HL-60 (cell line): ENCODE data around the gene MYCBP2.

Experiments
- DNase-seq, 2 experiments: peaks; one replicate each; pipeline ENCODE4 v3.0.0-alpha.2; 2010 to 2020; ENCODE audit warnings: low read depth in 1 of 2, low spot score in 1 of 2
- H3K27ac ChIP-seq: fragments of 250-450 bp; sonication (Bioruptor Pico); replicated peaks from 2 replicates; pipeline ENCODE4 v1.5.1; 2020; ENCODE audit warnings: mild to moderate bottlenecking, moderate library complexity
- H3K27me3 ChIP-seq: fragments of 250-450 bp; sonication (Bioruptor Pico); 2 replicates; pipeline ENCODE4 v1.5.1; 2021; ENCODE audit warnings: mild to moderate bottlenecking, moderate library complexity; ENCODE audit not compliant: insufficient read depth, poor library complexity, severe bottlenecking
- H3K4me3 ChIP-seq: replicated peaks from 2 replicates; pipeline ENCODE4 v1.5.1; 2011; ENCODE audit warnings: mild to moderate bottlenecking, control low read depth, low read length; ENCODE audit not compliant: insufficient read depth
- CTCF ChIP-seq: IDR thresholded peaks from one replicate; pipeline ENCODE4 v1.5.1; 2011; ENCODE audit warnings: low read length, control low read depth, inconsistent platforms; ENCODE audit not compliant: insufficient read depth
- GABPA ChIP-seq: IDR thresholded peaks from 2 replicates; pipeline ENCODE4 v1.6.1; 2012; ENCODE audit warnings: low read depth
- POLR2AphosphoS5 ChIP-seq: IDR thresholded peaks from 2 replicates; pipeline ENCODE4 v1.6.1; 2012; ENCODE audit warnings: low read depth
- REST ChIP-seq: IDR thresholded peaks from 2 replicates; pipeline ENCODE4 v1.6.1; 2012; ENCODE audit warnings: low read depth; ENCODE audit not compliant: insufficient replicate concordance
- SPI1 ChIP-seq: IDR thresholded peaks from 2 replicates; pipeline ENCODE4 v1.6.1; 2012; ENCODE audit warnings: low read depth, mild to moderate bottlenecking, borderline replicate concordance

MYCBP2 gene

DNA sequence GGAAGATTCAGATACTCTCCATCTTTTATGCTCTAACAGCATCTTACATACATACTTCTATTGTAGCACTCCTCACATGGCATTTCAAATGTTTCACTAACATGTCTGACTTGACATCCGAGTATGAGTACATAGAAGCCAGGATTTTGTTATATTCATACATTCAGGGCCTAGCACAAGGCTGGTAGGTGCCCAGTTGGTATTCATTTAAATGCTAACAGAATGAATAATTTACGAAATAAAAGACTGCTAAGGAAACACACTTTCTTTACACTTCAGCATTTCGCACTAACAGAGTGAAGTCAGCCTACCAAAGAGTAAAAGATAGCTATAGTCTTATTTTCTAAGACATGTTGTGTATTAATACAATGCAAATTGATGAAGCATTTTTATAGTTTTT lies 232.1 kb downstream of the MYCBP2 start:
- no peak for DNase-seq
- Histone ChIP-seq H3K27ac (no peak overlapping the region), H3K27me3 (no peaks in the 10 kb centered on the region), H3K4me3 (no peak overlapping the region)
- TF ChIP-seq GABPA (no peak), REST (no peak), CTCF (no peak), SPI1 (no peak), POLR2AphosphoS5 (no peak)

- no peak for DNase-seq
- no peak overlapping the region for H3K27ac ChIP-seq
- no peaks in the 10 kb centered on the region for H3K27me3 ChIP-seq
- H3K4me3 ChIP-seq: no peak overlapping the region
- TF ChIP-seq REST (no peak), GABPA (no peak), POLR2AphosphoS5 (no peak), CTCF (no peak), SPI1 (no peak)
These were observed 233.2 kb downstream of the MYCBP2 start for GRCh38 chr13:77093735-77094134.

GRCh38 chr13:77084755-77085154 lies 242.1 kb downstream of the MYCBP2 start:
- Histone ChIP-seq H3K27ac (no peak overlapping the region), H3K4me3 (no peak overlapping the region), H3K27me3 (no peaks in the 10 kb centered on the region)
- no peak for DNase-seq
- no peak for TF ChIP-seq REST
- TF ChIP-seq CTCF: no peak
